Lung (tissue), 12 donors: ENCODE measurements around the gene MS4A15. TPM values are rescaled to one million over a fixed set of nuclear protein-coding genes. Genes with fewer than 3 reads are reported as not detected.

ENCODE experiments used
- ATAC-seq: fragments of 200-7000 bp; cut with Tn5 transposase; one replicate; pipeline ENCODE4 v1.9.1; 2020; ENCODE audit warnings: moderate number of reproducible peaks; ENCODE audit not compliant: insufficient read depth, low FRiP score
- DNase-seq, 3 donors: peaks; one replicate each; pipeline ENCODE4 v3.0.0-alpha.2; 2013 to 2017
- H3K27ac ChIP-seq, 2 donors: one replicate each; pipeline ENCODE4 v1.5.1; 2013; ENCODE audit warnings: mild to moderate bottlenecking in 2 of 2, moderate library complexity in 2 of 2, control low read depth in 1 of 2, inconsistent platforms in 1 of 2, low read depth in 1 of 2, low read length in 1 of 2
- H3K27me3 ChIP-seq, 3 donors: one replicate each; pipeline ENCODE4 v1.5.1; 2013; ENCODE audit warnings: low read length in 2 of 3; ENCODE audit not compliant: control insufficient read depth in 3 of 3, insufficient read depth in 3 of 3
- H3K36me3 ChIP-seq, 4 donors: one replicate each; pipeline ENCODE4 v1.5.1; 2013; ENCODE audit warnings: low read length in 4 of 4, mild to moderate bottlenecking in 1 of 4, moderate library complexity in 1 of 4; ENCODE audit not compliant: control insufficient read depth in 4 of 4, insufficient read depth in 4 of 4
- H3K4me1 ChIP-seq, 5 donors: one replicate each; pipeline ENCODE4 v1.5.1; 2013; ENCODE audit warnings: low read length in 5 of 5, mild to moderate bottlenecking in 2 of 5, moderate library complexity in 1 of 5; ENCODE audit not compliant: control insufficient read depth in 5 of 5, insufficient read depth in 5 of 5
- H3K4me3 ChIP-seq: one replicate; pipeline ENCODE4 v1.5.1; 2013; ENCODE audit warnings: mild to moderate bottlenecking, control low read depth, moderate library complexity
- H3K9ac ChIP-seq, 2 donors: one replicate each; pipeline ENCODE4 v1.5.1; 2013; ENCODE audit warnings: low read length in 2 of 2, control low read depth in 1 of 2; ENCODE audit not compliant: insufficient read depth in 1 of 2
- H3K9me3 ChIP-seq, 4 donors: one replicate each; pipeline ENCODE4 v1.5.1; 2013; ENCODE audit warnings: low read length in 3 of 4, mild to moderate bottlenecking in 1 of 4, moderate library complexity in 1 of 4; ENCODE audit not compliant: control insufficient read depth in 4 of 4, insufficient read depth in 3 of 4
- CTCF ChIP-seq: IDR thresholded peaks from 2 replicates; pipeline ENCODE4 v1.5.1; 2012; ENCODE audit warnings: mild to moderate bottlenecking; ENCODE audit errors: control extremely low read depth, extremely low read depth
- WGBS, 2 donors: extraction: QIAGEN DNeasy Blood & Tissue Kit; methylation state at CpG; one replicate each; pipeline ENCODE4 v1.1.7; 2013; 5-methylcytosine and 5-hydroxymethylcytosine counted together
- polyA plus RNA-seq, 2 donors: library from polyadenylated mRNA; stranded (reverse); fragments of 200-250 nt; gene quantifications; one replicate each; pipeline ENCODE4 v1.2.1, GENCODE V29; 2013
- total RNA-seq, 2 donors: library from RNA; depleted of rRNA in 1 of 2; stranded (reverse); fragments of >200 nt in 1 of 2; gene quantifications; one replicate each; pipeline ENCODE4 v1.2.1, GENCODE V29; 2014 to 2021
- donor health status: control.
- donor health status: control.
- donor health status: Bipolar disorder and iron deficiency.
- donor health status: healthy.
- donor health status: DM: yes; HTN: yes; CAD: no.

Gene MS4A15
- total and polyA plus RNA-seq, 4 donors, result 9.8 to 38.9 (median 26.8) TPM; not detected in 1

GRCh38 chr11:60813324-60813723 is 56.7 kb downstream of the MS4A15 start:
- ATAC-seq, result no peak
- WGBS, 2 donors, result 85 to 100% methylated on average over 1 of the region's 1 CpG
- Histone ChIP-seq H3K4me3 (no peak overlapping the region), H3K27me3 (peaks cover 0 to 9% (median 0%) of the 10 kb centered on the region in 3 donors), H3K36me3 (no peaks in the 10 kb centered on the region), H3K9ac (no peak overlapping the region), H3K4me1 (peaks cover 0 to 8% (median 0%) of the 10 kb centered on the region in 5 donors), H3K27ac (no peak overlapping the region), H3K9me3 (peaks cover 0 to 13% (median 5%) of the 10 kb centered on the region in 4 donors)
- DNase-seq, result no peak
- no peak for TF ChIP-seq CTCF

GRCh38 chr11:60814112-60814511 is 57.4 kb downstream of the MS4A15 start:
- no peak overlapping the region for H3K9ac ChIP-seq
- H3K9me3 ChIP-seq, result peaks cover 0 to 13% (median 5%) of the 10 kb centered on the region in 4 donors
- H3K36me3 ChIP-seq, result no peaks in the 10 kb centered on the region
- no peak for TF ChIP-seq CTCF
- H3K4me1 ChIP-seq, result peaks cover 0 to 8% (median 0%) of the 10 kb centered on the region in 5 donors
- H3K27ac ChIP-seq, result no peak overlapping the region
- ATAC-seq, result no peak
- peaks cover 0 to 15% (median 0%) of the 10 kb centered on the region in 3 donors for H3K27me3 ChIP-seq
- WGBS, 2 donors, result 84 to 87% methylated on average over 2 of the region's 2 CpGs
- no peak for DNase-seq
- no peak overlapping the region for H3K4me3 ChIP-seq

- H3K4me1 ChIP-seq, result peaks cover 0 to 1% (median 0%) of the 10 kb centered on the region in 5 donors
- H3K9me3 ChIP-seq, result peaks cover 0 to 13% (median 5%) of the 10 kb centered on the region in 4 donors
- ATAC-seq, result no peak
- no peaks in the 10 kb centered on the region for H3K36me3 ChIP-seq
- no peak overlapping the region for H3K9ac ChIP-seq
- WGBS, 2 donors, result 96 to 97% methylated on average over 2 of the region's 2 CpGs
- H3K4me3 ChIP-seq, result no peak overlapping the region
- H3K27me3 ChIP-seq, result peaks cover 0 to 18% (median 3%) of the 10 kb centered on the region in 3 donors
- no peak overlapping the region for H3K27ac ChIP-seq
- no peak for TF ChIP-seq CTCF
- DNase-seq, result no peak
These were observed 60.0 kb downstream of the MS4A15 start for GRCh38 chr11:60816590-60817157.

- Histone ChIP-seq H3K9ac (no peak overlapping the region), H3K9me3 (peaks cover 0 to 13% (median 5%) of the 10 kb centered on the region in 4 donors), H3K27me3 (peaks cover 0 to 18% (median 3%) of the 10 kb centered on the region in 3 donors), H3K27ac (no peak overlapping the region), H3K36me3 (no peaks in the 10 kb centered on the region), H3K4me3 (no peak overlapping the region), H3K4me1 (no peaks in the 10 kb centered on the region)
- ATAC-seq (no peak), DNase-seq (no peak)
- 72 to 76% methylated on average over 4 of the region's 4 CpGs for WGBS, 2 donors
- TF ChIP-seq CTCF, result no peak
These were observed 61.4 kb downstream of the MS4A15 start for GRCh38 chr11:60818057-60818456.
